GM21717 (cell line): ENCODE measurements around the gene EPS15.

Experiments
- ATAC-seq: cut with Tn5 transposase; IDR thresholded peaks from one replicate; pipeline ENCODE4 v1.9.1; 2021; ENCODE audit warnings: mild to moderate bottlenecking, moderate library complexity; ENCODE audit not compliant: unreplicated experiment

The EPS15 gene

DNA sequence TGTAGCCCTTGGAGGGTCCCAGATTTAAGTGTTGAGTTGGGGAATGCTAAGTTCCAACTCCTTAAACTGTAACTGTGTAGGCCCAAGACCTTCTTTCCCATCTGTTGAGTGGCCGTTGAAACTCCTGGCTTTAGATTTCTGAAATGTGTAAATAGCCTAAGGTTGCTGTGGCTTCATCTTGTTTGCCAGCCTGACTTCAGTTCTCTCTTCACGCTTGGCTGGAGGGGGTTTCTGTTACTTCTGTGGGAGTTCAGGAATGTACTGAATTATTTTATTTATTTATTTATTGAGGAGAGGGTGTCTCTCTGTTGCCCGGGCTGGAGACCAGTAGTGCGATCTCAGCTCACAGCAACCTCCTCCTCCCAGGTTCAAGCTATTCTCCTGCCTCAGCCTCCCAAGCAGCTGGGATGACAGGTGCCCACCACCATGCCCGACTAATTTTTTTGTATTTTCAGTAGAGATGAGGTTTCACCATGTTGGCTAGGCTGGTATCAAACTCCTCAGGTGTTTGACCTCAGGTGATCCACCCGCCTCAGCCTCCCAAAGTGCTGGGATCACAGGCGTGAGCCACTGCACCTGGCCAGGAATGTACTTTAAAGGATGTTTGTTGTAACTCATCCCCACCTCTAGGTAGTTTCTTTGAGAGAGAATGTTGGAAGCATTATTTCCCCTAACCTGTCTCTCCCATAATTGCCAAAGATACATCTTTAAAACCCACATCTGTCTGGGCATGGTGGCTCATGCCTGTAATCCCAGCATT, 194.6 kb downstream of the EPS15 start:
- no peak for ATAC-seq

DNA sequence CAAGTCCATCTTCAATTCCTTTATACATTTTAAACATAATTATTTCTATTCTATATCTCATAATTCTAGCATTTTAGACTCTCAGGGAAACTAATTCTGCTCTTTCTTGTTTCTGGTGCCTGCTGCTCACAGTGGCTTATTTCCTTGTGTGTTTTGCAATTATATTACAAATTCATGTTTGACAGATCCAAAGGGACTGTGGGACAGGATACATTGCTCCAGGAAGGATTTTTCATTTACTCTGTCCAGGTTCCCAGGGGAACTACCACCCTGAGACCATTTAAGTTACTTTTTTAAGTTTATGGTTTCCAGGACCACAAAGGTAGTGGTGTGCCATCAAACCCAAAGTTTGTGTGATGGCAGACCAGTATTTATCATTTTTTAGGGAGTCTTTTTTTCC, 195.3 kb downstream of the EPS15 start:
- ATAC-seq, result no peak

DNA sequence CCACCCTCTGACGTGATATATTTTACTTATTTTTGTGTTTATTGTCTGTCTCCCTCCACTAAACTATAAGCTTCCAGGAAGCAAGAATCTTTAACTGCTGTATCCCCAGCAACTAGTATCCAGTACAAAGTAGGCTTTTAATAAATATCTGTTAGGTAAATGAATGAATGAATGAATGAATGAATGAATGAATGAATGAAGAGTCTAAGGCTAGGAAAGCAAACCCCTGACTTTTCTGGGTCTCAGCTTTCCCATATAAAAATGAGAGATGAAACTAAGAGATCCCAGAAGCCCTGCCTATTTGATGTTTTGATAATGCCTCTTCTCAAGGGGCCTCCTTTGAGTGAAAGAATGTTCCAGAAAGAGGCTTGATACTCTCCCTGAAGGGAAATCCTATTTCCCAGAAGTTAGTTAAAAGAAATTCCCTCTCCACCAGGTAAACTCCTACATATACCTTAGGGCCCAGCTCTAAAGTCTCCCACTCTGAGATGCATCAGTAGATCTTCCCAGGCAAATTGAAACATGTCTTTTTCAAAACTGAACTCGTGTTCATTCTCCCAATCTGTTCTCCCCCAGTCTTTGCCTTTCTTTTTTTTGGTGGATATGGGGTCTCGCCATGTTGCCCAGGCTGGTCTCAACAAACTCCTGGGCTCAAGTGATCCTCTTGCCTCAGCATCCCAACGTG, 196.5 kb downstream of the EPS15 start:
- ATAC-seq, result no peak

DNA sequence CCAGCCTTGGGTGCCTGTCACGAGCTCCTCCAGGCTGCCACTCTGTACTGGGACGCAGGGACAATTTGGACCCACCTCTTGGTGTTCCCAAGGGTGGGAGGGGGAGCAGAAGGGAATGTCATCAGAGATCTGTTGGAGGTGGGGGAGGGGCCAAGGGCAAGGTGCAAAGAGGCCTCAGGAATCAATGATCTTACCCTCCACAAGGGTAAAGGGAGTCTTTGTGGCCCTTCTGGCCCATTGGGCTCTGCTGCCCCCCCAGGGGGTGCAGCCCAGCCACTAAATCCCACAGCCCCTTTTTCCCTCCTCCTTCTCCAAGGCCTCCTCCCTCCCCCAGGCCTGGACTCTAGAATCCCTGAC, 197.2 kb downstream of the EPS15 start:
- ATAC-seq, result no peak

DNA sequence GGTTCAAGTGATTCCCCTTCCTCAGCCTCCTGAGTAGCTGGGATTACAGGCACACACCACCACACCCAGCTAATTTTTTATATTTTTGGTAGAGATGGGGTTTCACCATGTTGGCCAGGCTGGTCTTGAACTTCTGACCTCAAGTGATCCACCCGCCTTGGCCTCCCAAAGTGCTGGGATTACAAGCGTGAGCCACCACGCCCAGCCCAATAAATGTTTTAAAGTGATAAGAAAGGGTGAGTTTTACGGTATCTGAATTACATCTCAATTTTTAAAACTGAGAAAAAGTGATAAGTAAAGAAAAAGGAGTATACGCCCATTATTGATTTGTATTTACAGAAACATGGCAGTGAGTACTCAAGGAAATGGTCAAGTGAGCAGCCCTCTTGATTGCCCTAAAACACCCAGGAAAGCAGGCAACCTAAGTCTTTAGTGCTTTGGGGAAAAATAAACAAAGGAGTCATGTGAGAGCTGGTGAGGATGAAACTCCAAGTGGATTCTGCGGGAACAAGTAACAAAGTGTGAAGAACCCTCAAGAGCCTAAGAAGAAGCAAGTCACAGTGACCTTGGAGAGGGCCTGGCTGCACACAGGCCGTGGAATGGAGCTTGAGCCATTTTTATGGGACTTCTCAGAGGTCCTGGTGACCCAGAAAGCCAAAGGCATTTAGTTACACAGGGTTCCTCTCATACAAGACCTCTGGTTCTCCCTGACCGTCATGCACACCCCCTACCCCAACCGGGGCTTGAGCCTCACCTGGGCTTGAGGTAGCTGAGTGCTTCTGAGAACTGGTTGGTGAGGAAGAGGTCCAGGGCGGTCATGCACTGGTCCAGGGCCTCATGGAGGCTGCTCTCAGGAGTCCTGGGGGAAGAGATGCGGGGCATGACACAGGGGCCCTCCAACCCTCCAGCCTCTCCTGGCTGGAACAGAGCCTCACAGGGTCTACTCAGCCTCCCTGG, 197.8 kb downstream of the EPS15 start:
- ATAC-seq, result no peak

DNA sequence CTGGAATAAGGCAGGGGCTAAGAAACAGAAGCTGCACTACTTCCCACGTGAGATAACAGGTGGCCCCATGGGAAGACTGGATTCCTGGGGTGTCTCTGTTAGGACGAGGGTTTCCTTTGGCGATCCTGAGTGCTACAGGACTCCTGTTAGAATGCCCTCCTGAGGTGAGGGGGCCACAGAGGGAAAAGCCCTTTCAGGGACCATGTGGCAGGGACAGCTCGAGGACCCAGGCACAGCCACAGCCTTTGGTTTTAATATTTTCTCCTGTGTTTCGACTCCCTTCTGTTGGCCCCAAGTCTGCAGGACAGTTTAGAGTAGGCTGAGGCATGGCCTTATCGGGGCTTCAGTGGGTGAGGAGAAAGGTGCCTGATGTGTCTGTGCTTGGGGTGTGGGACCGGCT, 201.3 kb downstream of the EPS15 start:
- ATAC-seq, result no peak

DNA sequence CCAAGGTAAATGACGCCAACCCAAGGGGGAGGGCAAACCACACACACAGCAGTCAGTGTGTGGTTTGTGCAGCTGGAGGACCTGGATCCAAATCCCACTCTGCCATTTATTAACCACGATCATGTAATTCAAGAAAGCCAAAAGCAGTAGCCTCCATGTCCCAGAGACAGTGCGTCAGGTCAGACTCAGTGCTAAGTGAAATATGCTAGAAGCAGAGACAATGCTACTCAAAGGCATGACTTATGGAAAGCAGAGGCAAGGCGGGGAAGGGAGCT, 202.3 kb downstream of the EPS15 start:
- ATAC-seq, result no peak

DNA sequence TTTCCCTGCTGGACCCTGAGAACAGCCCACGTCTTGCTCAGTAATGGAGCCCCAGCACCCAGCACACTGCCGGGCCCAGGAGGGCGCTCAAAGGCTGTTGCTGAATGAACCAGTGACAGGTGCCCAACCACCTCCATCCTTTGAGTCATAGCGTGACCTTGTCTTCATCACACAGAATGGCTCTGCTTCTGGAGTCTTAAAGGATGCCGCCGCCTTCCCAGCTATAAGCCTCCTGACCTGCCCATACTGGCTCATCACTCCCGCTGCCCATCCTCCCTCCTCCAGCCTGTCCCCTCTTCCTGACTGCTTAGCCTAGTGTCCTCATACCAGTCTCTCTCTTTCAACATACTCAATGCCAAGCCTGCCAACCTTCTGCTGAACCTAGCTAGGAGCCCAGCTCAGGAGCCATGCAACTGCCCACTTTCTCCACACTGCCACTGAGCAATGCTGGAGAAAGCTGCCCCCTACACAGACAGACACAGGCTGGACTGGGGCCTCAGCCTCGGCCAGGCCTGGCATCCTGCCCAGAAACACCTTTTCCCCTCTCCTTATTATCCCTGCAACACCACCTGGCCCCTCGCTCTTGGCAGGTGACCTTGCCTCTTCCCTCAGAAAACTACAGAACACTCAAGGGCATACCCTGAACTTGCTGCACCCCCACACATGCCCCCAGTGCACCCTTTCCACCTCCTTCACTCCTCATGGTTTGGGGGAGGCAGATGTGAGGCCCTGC, 202.8 kb downstream of the EPS15 start:
- no peak for ATAC-seq

DNA sequence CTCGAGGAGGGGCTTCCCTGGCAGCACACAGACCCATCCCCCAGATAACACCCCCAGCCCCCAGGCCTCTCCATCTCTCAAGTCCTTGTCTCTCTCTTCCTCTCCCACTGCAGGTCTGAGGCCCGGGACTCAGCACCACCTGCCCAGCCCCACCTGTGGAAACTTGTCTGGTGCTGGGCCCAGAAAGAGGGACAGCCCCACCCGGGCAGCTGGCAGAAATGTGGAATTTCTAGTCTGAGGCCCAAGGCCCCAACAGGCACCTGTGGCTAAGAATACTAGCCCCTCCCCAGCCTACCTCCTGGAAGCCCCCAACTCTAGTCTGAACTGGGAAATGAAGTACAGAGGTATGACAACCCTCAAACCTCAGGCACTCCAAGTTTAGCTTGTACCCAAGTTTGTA, 204.1 kb downstream of the EPS15 start:
- no peak for ATAC-seq

DNA sequence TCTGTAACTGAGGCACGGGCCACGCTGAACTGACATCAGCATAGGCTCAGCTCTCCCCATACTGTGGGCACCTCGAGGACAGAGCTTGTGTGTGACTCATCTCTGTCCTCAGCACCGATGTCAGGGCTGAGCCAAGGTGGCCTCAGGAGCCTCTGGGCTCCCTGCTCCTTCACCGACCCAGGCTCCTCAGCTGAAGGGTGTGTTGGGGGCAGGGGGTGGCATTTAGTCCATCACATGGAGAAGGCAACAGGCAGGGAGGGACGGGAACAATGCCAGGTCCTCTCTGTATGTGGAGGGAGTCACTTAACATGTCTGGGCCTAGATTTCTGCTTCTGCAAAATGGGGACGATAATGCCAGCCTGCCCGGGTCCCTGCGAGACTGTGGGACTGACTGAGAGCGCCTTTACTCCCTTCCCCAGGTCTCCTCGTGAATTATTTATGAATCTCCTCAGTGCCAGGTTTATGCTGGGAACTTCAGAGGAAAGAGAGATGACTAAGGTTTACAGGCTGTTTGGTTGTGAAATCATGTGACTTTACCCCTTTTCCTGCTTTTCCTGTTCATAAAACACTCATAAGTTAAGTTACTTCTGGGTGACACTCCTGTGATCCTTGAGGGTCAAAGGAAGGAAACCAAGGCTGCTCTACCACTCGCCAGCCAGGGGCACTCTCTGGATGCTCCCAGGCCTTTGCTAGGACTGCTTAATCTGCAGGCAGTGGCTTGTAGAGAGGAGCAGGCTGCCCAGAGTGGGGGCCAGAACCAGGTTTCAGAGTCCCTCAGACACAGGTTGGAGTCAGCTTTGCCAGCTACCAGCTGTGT, 204.9 kb downstream of the EPS15 start:
- no peak for ATAC-seq

DNA sequence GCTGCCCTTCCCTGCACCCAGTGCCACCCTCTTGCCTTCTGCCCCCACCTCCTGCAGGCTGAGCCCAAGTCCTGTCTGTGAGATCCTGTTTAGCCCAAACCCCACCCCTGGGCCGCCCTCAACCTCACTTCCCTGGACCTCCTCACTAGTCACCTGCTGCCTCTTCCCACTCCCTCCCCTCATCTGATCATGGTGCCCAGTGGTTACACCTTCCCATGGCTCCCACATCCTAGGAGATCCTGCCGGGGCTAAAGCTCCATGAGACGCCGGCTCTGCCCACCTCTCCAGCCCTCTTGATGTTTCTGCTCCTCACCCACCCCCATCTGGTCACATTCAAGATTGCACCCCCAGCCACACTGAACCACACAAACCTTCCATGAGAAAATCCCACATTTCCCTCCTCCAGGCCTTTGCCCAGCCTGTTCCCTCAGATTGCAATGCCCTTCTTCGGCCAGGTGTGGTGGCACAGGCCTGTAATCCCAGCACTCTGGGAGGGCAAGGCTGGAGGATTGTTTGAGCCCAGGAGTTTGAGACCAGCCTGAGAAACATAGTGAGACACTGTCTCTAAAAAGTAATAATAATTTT, 205.7 kb downstream of the EPS15 start:
- ATAC-seq, result no peak

DNA sequence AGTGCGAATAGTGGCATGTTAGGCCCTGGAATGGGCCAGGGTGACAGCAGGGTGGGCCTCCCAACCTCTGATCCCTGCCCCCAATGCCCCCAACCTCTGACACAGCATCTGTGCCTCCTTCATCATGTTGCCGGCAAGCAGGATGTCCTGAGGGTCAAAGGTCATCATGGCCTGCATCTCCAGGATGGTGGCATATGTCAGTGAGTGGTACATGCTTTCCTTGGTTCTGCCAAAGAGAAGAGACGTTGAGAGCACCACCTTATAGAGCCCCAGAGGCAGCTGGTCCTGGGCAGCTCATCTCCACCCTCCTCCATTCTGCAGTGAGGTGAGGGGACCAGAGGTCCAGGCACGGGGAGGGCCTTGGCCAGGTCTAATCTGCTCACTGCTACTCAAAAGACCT, 206.3 kb downstream of the EPS15 start:
- no peak for ATAC-seq

DNA sequence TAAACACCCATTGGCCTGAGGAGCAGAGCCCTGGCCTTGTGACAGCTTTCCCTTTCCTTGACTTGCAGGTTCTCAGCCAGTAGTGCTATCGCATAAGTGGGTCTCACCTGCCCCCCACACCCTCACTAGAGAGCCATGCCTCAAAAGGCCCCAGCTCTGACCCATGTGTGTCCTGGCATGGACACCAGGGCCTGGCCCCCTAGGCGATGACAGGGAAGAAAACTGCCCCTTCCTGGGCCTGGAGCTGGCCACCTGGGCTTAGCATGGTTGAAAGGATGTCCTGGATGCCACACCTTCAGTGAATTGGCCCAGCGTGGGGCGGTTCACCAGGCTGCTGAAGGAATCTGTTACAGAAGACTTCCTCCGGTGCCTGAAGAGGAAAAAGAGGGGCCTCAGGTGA, 207.2 kb downstream of the EPS15 start:
- ATAC-seq, result no peak

DNA sequence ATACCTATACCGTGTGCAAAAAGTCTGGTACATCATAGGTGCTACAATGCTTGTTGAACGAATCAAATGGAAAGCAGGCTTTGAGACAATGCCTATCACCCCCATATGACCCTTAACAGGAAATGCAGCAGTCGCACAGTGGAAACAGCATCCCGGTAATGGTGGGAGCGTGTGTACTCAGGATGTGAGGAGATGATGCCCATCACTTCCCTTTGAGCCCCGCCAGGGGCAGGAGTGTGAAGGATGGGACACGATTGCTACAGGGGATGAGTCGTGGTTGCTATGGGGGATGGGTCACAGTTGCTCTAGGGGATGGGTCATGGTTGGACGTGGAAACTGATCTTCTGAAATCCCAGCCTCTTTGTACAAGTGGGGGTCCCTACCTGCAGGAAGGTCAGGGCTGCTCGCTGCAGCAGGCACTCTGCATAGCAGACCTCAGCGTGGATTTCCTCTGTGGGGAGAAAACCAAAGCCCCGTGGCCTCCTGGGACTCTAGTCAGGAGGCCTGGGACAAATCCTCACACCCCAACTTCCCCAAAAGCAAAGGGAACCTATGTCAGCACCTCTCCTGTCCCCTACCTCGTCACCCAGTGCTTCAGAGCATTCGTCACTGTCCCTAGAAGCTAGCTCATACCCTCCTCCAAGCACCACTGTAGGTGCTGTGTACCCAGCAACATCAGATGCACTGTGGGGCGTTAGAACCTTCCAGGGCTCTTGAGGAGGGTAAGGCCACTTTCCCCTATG, 208.0 kb downstream of the EPS15 start:
- no peak for ATAC-seq

DNA sequence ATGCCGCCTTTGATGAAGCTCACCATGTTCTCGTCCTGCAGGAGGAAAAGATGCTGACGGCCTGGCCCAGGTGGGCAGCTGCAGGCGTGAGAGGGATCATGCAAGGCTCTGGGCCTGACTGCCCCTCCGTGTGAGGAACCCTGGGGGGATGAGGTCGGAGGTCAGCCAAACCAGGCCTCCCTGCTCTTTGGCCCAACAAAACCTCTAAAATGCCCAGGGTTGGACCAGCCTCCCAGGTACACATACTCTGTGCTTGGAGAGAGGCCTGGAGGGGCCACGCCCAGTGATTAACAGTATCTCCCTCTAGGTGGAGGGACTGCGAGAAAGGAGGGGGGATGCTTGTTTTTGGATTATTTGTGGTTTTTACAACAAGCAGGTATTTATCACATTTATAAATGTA, 209.8 kb downstream of the EPS15 start:
- no peak for ATAC-seq

DNA sequence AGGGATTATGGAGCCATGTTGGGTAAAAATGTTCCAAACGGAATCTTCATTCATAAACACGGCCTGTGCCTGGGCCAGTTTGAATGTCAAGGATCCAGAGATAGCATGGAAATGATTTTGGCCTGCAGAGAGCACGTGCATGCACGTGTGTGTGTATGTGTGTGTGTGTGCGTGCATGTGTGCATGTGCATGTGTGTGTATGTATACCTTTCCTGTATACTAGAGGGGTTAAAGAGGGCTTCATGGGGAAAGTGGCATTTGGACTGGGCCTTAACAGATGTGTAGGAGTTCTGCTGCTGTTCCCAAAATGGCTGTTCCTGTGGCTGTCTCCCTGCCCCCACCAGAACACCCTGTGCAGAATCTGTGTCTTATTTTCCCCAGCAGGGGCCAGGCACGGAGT, 210.4 kb downstream of the EPS15 start:
- no peak for ATAC-seq

DNA sequence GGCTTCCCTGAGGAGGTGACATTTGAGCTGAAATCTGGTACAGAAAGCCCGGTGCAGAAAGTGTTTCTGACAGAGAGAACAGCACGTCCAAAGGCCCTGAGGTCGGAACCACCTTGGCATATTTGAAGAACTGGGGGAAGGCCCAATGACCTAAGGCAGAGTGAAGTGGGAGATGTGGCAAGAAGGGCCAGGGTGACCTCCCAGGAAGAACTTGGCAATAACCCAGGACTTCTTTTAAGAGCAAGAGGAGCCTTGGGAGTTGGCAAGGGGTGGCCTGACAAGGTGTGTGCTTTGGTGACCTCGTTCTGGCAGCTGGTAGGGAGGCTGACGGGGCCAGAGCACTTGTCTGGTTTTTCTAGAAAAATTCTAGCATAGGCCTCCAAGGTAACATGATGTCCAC, 212.1 kb downstream of the EPS15 start:
- no peak for ATAC-seq

DNA sequence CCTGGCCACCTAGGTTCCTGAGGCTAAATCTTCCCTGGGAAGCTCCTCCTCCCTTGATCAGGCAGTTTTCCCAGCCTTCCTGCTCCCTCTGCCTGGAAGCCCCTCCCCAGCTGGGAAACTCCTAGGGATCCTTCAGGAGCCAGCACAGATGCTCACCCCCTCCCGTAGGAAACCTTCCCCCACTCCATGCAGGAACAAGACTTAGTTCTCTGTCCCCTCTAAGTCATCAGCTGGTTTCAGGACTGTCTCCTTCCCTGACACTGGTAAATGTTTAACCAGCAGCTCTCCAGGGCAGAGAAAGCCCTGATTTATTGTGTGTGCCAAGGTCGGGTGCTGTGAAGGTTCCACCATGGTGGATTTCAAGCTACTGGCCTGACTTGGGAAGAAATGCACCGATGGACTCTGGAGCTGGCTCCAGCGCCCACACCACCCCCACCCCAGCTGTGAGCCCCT, 213.7 kb downstream of the EPS15 start:
- no peak for ATAC-seq

DNA sequence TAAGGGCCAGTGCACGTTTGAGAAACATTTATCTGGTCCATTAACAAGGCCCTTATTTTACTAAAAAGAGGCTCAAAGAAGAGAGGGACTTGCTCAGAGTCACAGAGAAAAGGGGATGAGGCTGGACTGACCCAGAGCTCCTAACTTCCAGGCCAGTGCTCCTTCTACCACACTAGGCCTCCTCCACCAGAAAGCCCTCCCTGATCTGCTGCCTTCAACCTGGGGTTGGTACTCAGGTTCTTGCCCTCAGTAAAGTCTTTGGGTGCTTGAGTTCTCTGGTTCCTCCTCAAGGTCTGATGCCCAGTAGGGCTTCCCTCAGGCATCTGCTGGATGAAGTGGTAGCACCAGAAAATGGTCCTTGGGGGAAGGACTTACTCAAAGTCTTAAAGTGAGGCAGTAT, 214.7 kb downstream of the EPS15 start:
- no peak for ATAC-seq
